Neural progenitor cell (in vitro differentiated cells): ENCODE results near the gene CAB39L.

Source experiments
- EZH2 ChIP-seq: fragments of 200-600 bp; sonication (generic); IDR thresholded peaks from 2 replicates; pipeline ENCODE4 v1.6.1; 2017; ENCODE audit warnings: antibody characterized with exemption, mild to moderate bottlenecking, moderate library complexity
- EZH2phosphoT487 ChIP-seq: fragments of 200-600 bp; sonication (generic); IDR thresholded peaks from 2 replicates; pipeline ENCODE4 v1.6.1; 2017; ENCODE audit warnings: antibody characterized with exemption
- TF ChIP-seq, protein P1 (sequence below): fragments of 200-600 bp; sonication (generic); IDR thresholded peaks from 2 replicates; pipeline ENCODE4 v1.5.1; 2017; ENCODE audit warnings: antibody characterized with exemption, mild to moderate bottlenecking

DNA sequence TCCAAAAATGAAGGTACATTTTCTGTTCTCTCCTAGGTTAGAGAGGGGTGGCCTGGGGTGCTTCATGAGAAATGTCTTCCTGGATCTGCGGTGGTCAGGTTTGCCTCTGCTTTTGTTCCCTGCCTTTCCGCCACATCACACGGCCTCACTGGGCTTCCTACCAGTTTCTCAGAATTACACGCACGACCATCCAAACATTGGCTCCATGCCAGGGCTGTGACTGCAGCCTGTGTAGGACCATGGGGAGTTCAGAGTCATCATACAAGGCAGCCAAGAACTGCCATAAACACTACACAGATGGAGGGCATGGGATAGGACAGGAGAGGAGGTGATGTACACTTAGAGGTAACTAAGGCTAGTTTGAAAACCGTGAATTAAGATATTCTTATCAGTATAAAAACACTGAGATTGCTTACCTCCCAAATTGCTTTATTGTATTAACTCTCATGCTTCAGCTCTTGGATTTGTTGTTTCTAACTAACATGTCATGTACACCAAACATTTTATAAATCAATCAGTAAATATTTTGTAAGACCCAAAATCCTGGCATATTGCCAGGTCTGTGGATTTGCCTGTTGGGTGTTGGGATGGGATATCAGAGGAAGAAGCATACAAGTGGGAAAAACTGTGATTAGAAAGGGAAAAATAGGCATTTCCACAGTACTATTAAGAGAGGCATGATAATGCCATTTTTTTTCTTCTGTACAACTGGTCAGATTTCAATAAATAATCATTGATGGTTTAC lies 150.9 kb downstream of the CAB39L start:
- TF ChIP-seq, protein P1, sequence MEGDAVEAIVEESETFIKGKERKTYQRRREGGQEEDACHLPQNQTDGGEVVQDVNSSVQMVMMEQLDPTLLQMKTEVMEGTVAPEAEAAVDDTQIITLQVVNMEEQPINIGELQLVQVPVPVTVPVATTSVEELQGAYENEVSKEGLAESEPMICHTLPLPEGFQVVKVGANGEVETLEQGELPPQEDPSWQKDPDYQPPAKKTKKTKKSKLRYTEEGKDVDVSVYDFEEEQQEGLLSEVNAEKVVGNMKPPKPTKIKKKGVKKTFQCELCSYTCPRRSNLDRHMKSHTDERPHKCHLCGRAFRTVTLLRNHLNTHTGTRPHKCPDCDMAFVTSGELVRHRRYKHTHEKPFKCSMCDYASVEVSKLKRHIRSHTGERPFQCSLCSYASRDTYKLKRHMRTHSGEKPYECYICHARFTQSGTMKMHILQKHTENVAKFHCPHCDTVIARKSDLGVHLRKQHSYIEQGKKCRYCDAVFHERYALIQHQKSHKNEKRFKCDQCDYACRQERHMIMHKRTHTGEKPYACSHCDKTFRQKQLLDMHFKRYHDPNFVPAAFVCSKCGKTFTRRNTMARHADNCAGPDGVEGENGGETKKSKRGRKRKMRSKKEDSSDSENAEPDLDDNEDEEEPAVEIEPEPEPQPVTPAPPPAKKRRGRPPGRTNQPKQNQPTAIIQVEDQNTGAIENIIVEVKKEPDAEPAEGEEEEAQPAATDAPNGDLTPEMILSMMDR = no peak
- no peak for TF ChIP-seq EZH2
- no peak for TF ChIP-seq EZH2phosphoT487
